ENCODE data around the gene GPAM.

GPAM gene

GRCh38 chr10:112161757-112162518, 21.6 kb downstream of the GPAM start:
- no peak for DNase-seq (ENCODE audit: low read depth)
- no peak for TF ChIP-seq CTCF (IDR thresholded peaks at IDR 0.05; ENCODE audit: insufficient read depth, low read depth, low read length, missing control alignments)
- H3K4me3 ChIP-seq (ENCODE audit: low read depth, low read length): no peak overlapping the region

GRCh38 chr10:112160834-112161233, 22.7 kb downstream of the GPAM start:
- no peak for DNase-seq (ENCODE audit: low read depth)
- no peak for TF ChIP-seq CTCF (IDR thresholded peaks at IDR 0.05; ENCODE audit: insufficient read depth, low read depth, low read length, missing control alignments)
- no peak overlapping the region for H3K4me3 ChIP-seq (ENCODE audit: low read depth, low read length)

- no peak for DNase-seq (ENCODE audit: low read depth)
- no peak overlapping the region for H3K4me3 ChIP-seq (ENCODE audit: low read depth, low read length)
- no peak for TF ChIP-seq CTCF (IDR thresholded peaks at IDR 0.05; ENCODE audit: insufficient read depth, low read depth, low read length, missing control alignments)
These were observed 24.1 kb downstream of the GPAM start for GRCh38 chr10:112159469-112159868.

- no peak for DNase-seq (ENCODE audit: low read depth)
- H3K4me3 ChIP-seq (ENCODE audit: low read depth, low read length): no peak overlapping the region
- no peak for TF ChIP-seq CTCF (IDR thresholded peaks at IDR 0.05; ENCODE audit: insufficient read depth, low read depth, low read length, missing control alignments)
These were observed 32.0 kb downstream of the GPAM start for GRCh38 chr10:112151524-112152039.

GRCh38 chr10:112148331-112148730, 35.2 kb downstream of the GPAM start:
- DNase-seq (ENCODE audit: low read depth): no peak
- TF ChIP-seq CTCF (IDR thresholded peaks at IDR 0.05; ENCODE audit: insufficient read depth, low read depth, low read length, missing control alignments): no peak
- no peak overlapping the region for H3K4me3 ChIP-seq (ENCODE audit: low read depth, low read length)

- TF ChIP-seq CTCF (IDR thresholded peaks at IDR 0.05; ENCODE audit: insufficient read depth, low read depth, low read length, missing control alignments): no peak
- H3K4me3 ChIP-seq (ENCODE audit: low read depth, low read length): no peak overlapping the region
- DNase-seq (ENCODE audit: low read depth): no peak
These were observed 36.8 kb downstream of the GPAM start for GRCh38 chr10:112146799-112147198.

- no peak for DNase-seq (ENCODE audit: low read depth)
- H3K4me3 ChIP-seq (ENCODE audit: low read depth, low read length): no peak overlapping the region
- no peak for TF ChIP-seq CTCF (IDR thresholded peaks at IDR 0.05; ENCODE audit: insufficient read depth, low read depth, low read length, missing control alignments)
These were observed 38.3 kb downstream of the GPAM start for GRCh38 chr10:112145263-112145662.

Measured in GM12865 (cell line).